CD4-positive, alpha-beta T cell treated with Interferon alpha-2 for 1 hour (primary cell): ENCODE data around the gene ARHGAP40.

Source experiments
- DNase-seq, 2 donors: peaks; one replicate each; pipeline ENCODE4 v3.0.0-alpha.2; 2020 to 2022

The ARHGAP40 gene

DNA sequence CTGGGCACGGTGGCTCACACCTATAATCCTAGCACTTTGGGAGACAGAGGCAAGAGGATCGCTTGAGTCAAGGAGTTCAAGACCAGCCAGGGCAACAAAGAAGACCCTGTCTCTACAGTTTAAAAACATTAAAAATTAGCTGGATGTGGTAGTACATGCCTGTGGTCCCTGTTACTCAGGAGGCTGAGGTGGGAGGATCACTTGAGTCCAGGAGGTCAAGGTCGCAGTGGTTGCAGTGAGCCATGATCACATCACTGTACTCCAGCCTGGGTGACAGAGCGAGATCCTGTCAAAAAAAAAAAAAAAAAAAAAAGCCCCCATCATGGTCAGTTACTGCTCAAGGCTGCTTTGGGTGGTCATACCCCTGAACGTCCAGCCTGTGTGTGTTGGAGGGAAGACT, 55.8 kb downstream of the ARHGAP40 start:
- DNase-seq, result no peak

- peak in 1 of 2 donors; percentile 32 for DNase-seq
These were observed 57.4 kb downstream of the ARHGAP40 start for GRCh38 chr20:38658879-38659596.

- DNase-seq, result no peak
These were observed 57.9 kb downstream of the ARHGAP40 start for GRCh38 chr20:38659597-38659880.

DNA sequence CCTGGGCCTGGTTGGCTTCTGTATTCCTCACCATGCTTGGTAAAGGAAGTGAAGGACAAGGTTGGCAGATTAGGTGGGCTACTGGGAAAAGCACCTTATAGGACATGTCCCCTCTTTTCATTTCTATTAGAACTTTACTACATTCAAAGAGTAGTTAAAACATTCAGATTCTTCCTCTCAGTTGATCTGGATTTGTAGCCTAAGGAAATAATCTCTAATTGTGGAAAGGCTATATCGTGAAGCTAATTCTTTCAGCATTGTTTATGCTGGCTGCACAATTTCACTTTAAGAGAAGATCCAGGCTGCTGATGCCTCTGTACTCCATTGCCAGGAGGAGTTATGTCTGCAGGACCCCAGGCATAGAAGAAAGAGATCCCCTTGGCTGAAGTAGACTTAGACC, 58.8 kb downstream of the ARHGAP40 start:
- no peak for DNase-seq

- no peak for DNase-seq
These were observed 62.1 kb downstream of the ARHGAP40 start for GRCh38 chr20:38663660-38664059.

DNA sequence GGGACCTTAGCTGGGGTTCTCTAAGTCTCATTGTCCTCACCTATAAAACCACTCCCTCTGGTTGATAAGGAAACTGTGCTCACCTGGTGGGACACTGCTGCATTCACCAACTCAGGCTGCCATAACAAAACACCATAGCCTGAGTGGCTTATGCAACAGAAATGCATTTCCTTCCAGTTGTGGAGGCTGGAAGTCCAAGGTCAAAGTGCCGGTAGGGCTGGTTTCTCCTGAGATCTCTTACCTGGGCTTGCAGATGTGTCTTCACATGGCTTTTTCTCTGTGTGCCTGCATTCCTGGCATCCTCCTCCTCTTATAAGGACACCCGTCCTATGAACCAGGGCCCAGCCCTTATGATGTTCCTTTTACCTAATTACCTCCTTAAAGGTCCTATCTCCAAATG, 62.7 kb downstream of the ARHGAP40 start:
- no peak for DNase-seq

DNA sequence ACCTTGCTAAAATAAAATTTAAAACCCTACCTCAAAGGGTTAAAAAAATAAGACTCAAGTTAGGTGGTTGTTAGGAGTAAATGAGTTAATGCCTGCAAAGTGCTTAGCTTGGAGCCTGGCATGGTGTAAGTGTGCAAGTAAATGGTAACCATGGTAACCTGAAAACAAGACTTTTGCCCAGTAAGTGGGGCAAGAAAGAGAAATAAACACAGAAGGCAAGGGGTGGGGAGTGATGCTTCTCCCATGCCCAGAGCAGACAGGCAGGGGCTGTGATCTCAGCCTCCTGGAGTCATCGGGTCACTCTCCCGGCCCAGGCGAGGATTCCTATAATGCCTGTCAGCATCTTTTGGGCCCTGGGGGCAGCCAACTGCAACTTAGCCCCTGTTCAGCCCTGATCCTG, 63.5 kb downstream of the ARHGAP40 start:
- no peak for DNase-seq

- DNase-seq, result no peak
These were observed 64.1 kb downstream of the ARHGAP40 start for GRCh38 chr20:38665506-38666285.

DNA sequence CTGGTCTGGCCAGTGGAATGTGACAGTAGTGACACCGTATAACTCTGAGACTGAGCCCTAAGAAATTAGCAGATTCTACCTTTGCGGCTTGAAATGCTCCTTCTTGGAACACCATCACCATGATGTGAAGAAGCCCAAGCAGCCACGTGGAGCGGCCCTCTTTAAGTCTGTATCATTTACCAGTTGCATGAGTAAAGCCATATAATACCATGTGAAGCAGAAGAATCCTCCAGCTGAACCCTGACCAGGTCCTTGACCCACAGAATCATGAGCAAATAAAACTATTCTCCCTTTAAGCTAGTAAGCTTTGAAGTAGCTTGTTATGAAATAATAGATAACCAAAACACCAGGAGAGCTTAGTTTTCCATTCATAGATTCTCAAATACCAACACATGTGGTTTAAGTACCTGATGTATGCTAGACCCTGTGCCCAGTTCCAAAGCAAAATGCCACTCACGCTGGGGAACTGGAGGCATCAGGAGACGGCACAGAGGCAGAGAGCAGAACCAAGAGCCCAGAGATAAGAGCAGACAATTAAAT, 65.9 kb downstream of the ARHGAP40 start:
- no peak for DNase-seq

- DNase-seq, result no peak
These were observed 68.1 kb downstream of the ARHGAP40 start for GRCh38 chr20:38669688-38670087.

DNA sequence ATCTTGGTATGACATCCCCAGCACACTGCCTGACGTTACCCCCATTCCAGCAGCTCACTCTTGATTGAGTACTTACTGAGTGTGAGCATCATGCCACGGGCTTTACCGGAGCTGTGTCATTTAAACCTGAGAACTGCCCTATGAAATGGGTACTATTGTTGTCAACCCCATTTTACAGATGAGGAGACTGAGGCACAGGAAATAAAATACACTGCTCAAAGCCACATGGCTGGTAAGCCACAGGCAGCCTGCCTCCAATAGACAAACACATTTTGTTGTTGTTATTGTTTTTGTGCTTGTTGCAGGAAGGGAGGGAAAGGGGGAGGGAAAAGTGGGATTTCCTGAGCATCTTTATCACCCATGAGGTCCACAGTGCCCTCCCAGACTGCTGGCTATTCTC, 69.2 kb downstream of the ARHGAP40 start:
- DNase-seq, result no peak

- no peak for DNase-seq
These were observed 69.6 kb downstream of the ARHGAP40 start for GRCh38 chr20:38671186-38671585.

- no peak for DNase-seq
These were observed 70.2 kb downstream of the ARHGAP40 start for GRCh38 chr20:38671701-38672292.

GRCh38 chr20:38672504-38672903, 70.9 kb downstream of the ARHGAP40 start:
- DNase-seq, result no peak

- DNase-seq, result no peak
These were observed 71.7 kb downstream of the ARHGAP40 start for GRCh38 chr20:38673261-38673660.

DNA sequence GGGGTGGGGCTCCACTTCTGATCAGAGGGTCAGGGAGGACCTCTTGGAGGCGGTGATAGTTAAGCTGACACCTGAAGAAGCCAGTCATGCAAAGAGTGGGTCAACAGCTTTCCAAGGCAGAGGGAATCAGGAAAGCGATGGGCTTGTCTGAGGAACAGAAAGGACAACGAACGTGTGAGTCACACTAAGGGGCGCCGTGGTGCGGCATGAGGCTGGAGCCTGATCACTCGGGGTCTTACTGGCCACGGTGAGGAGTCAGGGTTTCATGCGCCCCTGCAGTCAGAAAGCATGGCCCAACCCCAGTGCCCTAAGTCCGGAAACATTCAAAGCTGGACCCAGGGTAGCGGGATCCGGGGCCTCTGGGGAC, 72.1 kb downstream of the ARHGAP40 start:
- DNase-seq, result no peak

DNA sequence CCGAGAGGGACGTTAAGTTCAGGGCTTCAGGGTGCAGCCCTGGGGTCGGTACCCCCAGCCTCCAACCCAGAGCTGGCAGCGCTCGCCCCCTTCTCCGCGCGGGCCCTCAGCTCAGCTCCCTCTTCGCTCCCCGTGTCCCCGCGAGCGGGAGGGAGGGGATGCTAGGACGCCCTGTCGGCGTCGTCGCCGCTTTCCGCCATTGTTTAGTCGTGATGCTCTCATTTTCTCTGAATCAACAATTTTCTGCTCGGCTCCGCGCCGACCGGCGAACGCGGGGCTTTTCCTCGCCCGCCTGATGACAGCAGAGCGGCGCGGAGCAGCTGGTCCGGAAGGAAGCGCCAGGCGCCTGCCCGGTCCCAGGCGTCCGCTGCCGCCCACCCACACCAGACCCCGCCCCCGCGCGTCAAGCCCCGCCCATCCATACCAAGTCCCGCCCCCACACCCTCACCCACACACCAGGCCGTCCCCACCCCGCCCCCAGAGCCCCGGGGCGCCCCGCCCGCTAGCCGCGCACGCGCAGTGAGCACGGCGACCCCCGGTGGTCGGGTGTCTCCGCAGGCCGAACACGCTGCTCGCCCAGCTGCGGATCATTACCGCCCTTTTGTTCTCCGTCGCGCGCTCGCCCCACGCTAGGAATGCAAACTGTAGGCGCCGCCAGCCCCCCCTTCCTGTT, 72.6 kb downstream of the ARHGAP40 start:
- peak; percentile 69 to 71 for DNase-seq

DNA sequence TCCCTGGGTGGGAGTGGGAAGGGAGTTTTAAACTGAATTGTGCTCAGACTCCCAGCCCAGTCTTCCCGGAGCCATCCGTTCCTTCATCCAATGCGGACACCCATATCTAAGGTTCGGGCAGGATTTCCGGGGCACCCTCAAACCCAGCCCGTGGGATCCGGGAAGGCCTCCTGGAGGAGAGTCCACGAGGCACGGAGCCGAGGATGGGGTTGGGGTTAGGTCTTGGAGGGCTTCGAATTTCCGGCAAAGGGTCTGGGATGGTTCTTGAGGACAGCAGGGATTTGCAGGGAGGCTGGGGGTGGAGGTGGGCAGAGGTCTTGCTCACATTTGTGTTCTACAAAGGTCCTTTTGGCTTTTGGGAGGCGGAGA, 73.1 kb downstream of the ARHGAP40 start:
- DNase-seq, result no peak

DNA sequence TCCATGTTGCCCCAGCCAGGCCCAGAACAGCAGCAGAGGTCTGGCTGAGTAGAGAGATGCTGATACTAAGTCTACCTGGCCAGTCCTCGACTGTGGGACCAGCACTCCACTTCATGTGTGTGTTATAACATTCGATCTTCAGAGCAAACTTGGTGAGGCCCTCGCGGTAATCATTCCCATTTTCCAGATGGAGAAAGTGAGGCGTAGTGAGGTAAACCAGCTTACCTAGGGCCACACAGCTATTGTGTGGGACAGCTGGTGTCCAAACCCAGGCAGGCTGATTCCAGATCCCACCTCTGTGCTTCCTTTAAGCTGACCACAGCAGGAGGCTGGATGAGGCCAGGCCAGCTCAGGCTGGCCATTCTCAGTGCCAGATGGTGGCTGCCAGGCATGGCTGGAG, 75.0 kb downstream of the ARHGAP40 start:
- DNase-seq, result no peak

DNA sequence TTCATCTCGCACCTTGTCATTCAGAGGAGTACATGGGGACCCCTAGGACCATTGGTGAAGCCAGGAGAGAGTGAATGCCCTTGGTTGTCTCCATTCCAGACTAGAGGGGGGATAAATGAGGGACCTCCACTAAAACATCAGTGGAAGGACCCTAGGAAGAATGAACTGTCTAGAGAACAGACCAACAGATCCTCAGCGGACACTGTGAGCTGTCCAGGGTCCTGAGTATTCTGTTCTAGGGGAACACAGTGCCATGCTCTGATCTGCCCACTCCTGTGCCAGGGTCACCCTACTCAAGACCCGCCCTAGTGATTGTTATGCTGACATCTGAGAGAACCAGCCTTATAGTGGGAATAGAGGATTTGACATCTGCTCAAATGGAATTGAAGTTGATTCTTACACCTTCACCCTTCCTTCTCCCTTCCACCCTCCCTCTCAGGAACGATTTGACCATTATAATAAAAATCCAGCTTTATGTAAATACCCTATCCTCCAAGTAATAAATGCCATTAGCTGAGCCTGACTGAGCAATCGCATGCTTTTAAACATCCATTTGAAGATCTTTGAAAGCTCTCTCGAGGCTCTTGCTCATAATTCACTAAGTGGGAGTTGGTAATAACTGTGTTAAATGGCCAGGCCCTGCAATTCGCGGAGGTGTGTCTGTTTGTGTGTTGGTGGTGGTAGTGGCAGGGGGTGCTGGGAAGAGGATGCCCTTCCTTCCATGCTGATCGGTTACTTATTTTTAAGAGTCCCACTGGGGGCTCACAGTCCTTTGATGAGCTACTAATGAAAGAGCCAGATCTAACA, 79.1 kb downstream of the ARHGAP40 start:
- peak in 1 of 2 donors; percentile 19 for DNase-seq

GRCh38 chr20:38685271-38685670, 83.7 kb downstream of the ARHGAP40 start:
- DNase-seq, result no peak

DNA sequence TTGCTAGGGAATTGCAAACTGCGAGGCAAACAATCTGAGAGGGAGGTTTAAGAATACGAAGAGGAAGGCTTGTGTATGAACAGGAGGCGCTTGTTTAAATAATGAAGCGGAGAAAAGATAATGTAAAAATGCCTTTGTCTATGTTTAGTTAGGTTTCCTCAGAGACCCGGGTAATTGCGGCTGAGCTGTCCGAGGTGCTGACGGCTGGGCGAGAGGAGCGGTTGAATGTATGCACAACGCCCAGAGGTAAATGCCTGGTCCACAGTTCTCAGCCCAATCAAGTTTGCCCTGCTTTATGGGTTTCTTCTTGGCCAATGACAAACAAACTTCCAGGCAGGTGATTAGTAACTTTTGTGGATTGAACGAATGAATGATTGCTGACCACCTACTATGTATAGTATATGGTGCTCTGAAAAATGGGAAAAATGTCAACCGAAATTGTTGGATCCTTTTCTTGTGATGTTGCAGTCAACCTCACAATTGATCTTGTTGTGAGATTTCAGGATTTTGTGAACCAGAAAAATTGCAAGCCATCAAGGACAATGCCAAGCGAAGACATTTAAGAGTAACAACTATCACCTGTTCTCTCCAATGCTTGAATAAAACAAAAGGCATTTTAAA, 84.4 kb downstream of the ARHGAP40 start:
- peak in 1 of 2 donors; percentile 19 for DNase-seq
